MV-4-11 (cell line): ENCODE results near the gene ZC3H7A.
"Not testable (repeated sequence)": the region's sequence is repeated elsewhere in the genome, so short reads cannot be mapped to it uniquely, and the experiment has no call there.

Source experiments
- DNase-seq: peaks from one replicate; lab custom pipeline; 2025; lab: John Stamatoyannopoulos, UW

ZC3H7A gene

DNA sequence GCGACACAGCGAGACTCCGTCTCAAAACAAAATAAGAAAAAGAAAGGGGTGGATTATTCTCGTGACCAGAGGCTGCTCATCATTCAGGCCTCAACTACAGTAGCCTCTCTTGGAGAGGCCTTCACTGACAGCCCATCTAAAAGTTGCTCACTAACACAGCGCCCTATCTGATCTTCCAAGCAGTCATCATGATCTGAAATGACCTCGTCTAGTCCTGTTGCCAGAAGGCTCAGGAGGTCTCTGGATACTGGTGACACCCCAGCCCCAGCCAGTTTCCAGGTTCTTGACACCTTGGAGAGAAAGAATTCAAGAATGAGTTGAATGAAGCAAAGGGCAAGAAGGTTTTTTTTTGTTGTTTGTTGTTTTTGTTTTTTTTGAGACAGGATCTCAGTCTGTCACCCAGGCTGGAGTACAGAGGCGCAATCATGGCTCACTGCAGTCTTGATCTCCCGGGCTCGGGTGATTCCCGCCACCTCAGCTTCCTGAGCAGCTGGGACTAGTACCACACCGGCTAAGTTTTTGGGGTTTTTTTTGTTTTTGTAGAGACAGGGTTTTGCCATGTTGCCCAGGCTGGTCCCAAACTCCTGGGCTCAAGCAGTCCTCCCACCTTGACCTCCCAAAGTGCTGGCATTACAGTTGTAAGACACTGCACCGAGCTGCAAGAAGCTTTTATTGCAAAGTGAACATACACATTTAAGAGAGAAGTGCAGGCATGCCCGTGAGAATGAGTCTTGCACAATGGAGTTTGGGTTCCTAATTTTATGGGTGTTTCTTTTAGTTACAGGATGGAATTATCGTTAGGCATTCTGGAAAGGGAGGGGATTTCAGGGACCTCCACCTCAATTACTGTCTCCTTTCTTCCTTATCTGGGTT lies 2.7 kb upstream of the ZC3H7A start:
- DNase-seq, result peak; percentile 65

- DNase-seq, result no peak
Observed at GRCh38 chr16:11799017-11799381, 1.9 kb upstream of the ZC3H7A start.

- no peak for DNase-seq
Observed at GRCh38 chr16:11797957-11798299, 870 bp upstream of the ZC3H7A start.

DNA sequence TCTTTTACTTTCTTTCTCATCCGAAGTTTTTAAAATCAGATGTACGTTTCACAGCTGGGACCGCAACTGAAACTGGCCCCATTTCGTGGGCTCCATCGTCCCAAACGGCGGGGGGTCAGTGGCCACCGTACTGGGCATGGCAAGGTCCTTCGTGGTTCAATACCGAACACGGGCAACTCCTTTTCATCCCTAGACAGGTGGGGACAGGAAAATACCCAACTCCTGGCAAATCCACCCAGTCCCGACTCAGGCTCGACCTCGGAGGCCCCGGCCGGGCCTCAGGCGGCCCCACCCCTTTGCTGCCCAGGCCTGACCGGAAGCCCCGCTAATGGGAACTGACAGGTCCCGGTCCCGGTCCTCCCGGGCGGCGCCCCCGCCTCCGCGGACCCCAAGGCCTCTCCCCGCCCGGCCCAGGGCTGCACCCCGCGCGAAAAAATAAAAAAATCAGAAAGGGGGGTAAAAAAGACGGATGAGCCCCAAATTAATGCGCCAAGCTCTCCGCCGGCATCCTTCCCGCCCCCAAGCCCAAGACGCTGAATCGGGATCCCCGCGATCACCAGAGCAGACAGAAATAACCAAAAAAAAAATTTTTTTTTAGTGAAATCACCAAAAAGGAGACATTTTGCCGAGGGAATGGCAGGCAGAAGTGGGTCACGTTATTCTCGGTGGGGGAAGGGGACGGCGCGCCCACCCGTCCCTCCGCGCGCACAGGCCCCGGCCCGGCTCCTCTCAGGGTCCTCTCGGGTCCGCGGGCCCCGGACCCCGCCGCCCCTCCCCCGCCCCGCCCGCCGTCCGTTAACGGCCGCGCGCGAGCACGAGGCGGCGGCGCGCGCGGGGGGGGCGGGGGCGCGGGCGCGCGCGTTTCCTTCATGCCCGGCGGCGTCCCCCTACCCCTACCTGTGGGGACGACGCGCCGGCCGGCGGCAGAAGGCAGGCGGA lies 562 bp downstream of the ZC3H7A start:
- DNase-seq, result no peak

- DNase-seq, result no peak
Observed at GRCh38 chr16:11795887-11796226, 1.2 kb downstream of the ZC3H7A start.

DNA sequence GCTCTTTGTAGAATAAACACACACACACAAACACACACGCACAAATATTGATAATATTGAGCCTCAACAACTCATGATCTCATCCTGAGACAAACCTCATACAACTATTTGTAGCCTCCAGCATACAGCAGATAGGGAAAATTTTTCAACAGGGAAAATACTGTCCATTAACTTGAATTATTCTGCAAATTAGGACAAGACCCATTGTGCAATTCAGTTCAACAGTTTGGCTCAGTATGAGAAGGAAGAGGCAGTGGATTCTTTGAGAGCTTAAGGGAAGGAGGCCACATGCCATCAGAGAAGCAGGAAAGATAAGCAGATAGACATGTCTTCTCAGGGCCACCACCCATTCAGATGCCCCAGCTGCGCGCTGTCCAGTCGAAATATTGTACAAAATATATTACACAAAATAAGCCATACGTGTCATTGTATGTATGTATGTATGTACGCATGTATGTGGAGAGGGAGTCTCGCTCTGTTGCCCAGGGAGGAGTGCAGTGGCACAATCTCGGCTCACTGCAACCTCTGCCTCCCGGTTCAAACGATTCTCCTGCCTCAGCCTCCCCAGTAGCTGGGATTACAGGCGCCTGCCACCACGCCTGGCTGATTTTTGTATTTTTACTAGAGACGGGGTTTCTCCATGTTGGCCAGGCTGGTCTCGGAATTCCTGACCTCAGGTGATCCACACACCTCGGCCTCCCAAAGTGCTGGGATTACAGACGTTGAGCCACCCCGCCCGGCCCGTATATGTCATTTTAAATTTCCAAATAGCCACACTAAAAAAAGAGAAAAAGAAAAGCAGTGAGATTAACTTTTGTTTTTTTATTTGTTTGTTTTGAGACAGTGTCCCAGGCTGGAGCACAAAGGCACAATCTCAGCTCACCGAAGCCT lies 1.8 kb downstream of the ZC3H7A start:
- no peak for DNase-seq

GRCh38 chr16:11794447-11794846 lies 2.6 kb downstream of the ZC3H7A start:
- no peak for DNase-seq

DNA sequence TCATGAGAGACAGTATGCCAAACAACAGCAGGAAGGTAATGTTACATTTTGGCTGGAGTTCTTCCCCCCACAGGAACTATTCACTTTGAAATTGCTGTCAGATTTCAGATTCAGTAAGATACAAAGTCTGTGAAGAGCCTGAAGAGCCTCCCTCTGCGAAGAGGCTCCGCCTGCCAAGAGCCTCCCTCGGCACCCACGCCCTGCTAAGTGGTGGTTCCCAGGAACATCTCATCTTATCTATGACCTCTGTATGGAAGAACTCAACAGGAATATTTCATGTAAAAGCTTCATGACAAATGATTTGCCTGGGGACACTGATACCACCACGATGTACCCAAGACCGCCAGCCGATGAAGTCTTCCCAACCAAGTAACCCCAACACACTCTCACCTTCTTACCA lies 3.2 kb downstream of the ZC3H7A start:
- no peak for DNase-seq

DNA sequence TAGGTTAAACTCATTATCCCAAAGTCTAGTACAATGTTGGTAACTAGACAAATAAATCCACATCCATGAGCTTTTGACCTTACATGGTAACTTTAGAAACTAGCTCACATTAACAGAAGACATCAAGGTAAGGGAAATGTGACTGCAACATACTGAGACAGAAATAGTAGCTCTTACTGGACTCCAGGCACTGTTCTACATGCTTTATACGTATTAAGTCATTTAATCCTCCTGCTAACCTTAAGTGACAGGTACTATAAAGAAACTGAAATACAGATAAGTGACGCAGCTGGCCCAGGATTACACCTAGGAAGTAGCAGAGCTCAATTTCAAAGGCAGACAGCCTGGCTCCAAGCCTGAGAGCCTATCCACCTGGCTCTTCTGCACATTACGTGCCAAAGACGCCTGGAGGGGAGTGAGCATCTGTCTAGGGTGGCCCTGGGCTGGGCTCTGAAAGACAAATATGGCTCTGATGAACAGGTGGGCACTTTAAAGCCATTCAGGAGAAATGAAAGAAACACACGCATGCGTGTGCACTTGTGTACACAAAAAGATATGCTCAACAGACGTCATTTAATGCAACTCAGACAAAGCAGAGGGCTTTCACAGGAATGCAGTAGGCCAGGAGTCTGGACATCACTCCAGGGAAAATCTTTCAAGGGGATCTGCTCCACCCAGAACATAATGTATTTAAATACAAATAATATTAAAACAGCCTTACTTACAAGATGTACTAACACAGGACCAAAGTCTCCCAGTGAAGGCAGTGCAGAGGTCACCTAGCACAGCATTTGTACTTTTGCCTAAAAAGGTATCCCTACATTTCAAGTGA lies 4.4 kb downstream of the ZC3H7A start:
- no peak for DNase-seq

DNA sequence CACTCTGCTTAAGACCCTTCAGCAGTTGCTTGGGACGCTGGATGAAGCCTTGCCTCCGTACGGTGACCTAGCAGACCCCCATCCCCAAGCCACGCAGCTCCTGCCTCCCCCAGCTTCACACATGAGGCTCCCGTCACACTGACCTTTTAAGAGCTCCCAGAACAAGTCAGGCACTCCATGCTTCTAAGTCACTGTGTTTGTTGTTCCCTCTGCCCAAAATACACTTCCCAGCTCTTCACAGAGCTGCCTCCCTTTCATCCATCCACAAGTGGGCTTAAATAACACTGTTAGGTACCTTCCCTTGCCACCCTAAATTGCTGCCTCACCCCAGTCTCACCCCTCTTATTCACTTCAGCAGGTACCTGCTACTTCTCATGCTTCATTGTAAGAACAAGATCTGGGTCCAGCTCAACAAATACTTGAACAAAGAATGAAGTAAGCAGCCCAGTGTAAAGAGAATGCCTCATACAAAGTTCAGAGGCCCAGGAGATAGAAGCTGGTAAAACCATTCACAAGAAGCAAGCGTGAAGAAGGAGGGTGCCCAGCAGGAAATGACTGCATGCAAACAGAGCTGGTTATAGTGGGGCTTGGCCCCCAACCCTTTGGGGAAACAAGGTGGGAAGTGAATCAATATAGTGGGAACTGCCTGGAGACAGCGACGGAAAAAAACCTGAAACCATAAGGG lies 5.8 kb downstream of the ZC3H7A start:
- no peak for DNase-seq

DNA sequence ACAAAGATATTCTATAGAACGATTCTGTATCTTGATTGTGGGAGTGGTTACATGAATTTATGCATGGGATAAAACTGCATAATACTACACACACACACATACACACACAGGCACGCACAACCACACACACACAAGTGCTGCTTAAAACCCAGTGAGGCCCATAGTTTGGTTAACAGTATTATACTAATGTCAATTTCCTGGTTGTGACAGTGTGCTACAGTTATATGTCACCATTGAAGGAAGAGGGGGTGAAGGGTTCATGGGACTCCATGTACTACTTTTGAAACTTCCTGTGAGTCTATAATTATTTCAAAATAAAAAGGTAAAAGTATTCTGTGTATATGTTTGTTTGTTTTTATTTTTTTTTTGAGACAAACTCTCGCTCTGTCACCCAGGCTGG lies 8.1 kb downstream of the ZC3H7A start:
- no peak for DNase-seq

DNA sequence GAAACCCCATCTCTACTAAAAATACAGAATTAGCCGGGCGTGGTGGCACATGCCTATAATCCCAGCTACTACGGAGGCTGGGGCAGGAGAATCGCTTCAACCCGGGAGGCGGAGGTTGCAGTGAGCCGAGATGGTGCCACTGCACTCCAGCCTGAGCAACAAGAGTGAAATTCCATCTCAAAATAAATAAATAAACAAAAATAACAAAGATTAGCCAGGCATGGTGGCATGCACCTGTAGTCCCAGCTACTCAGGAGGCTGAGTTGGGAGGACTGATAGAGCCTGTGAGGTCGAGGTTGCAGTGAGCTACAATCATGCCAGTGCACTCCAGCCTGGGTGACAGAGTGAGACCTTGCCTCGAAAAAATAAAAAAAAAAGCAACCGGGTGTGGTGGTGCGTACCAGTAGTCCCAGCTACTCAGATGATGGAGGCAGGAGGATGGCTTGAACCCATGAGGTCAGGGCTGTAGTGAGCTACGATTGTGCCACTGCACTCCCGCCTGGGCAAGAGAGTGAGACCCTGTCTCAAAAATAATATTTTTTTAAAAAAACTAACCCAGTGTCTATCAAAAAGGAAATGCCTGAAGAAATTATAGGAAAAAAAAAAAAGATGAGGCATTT lies 12.0 kb downstream of the ZC3H7A start:
- not testable (repeated sequence) for DNase-seq

- DNase-seq, result not testable (repeated sequence)
Observed at GRCh38 chr16:11784381-11784780, 12.7 kb downstream of the ZC3H7A start.

GRCh38 chr16:11784038-11784369 lies 13.1 kb downstream of the ZC3H7A start:
- no peak for DNase-seq

- no peak for DNase-seq
Observed at GRCh38 chr16:11783319-11784037, 13.6 kb downstream of the ZC3H7A start.

GRCh38 chr16:11781773-11782172 lies 15.3 kb downstream of the ZC3H7A start:
- DNase-seq, result no peak

GRCh38 chr16:11780991-11781680 lies 15.9 kb downstream of the ZC3H7A start:
- DNase-seq, result no peak

- DNase-seq, result no peak
Observed at GRCh38 chr16:11779074-11779473, 18.0 kb downstream of the ZC3H7A start.

- DNase-seq, result no peak
Observed at GRCh38 chr16:11774065-11774626, 22.9 kb downstream of the ZC3H7A start.
